Smooth muscle cell of the brain vasculature (primary cell): Measurements from ENCODE around the gene VWA7.

Experiments used
- DNase-seq: peaks from one replicate; pipeline ENCODE4 v3.0.0-alpha.2; 2012; ENCODE audit warnings: low read depth, low spot score

Gene VWA7

DNA sequence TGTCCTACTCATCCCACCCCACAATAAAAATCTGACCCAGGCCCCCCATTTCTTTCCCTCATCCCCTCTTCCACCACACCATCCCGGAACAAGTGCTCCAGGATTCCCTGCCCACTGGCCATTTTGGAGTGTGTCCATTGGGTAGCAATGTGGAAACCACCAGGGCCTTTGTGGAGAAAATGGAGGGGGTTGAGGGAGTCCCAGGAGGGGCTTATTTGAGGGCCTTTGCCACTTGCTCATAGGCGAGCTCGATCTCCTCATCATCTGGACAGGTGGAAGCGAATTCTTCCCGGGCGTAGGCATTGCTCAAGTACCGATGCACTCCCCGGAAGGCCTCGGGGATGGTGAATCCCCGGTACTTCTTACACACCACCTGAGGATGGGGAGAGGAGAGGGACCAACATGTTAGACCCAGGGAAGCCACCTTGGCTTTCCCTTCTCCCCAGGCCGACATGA is 46.5 kb downstream of the VWA7 start:
- no peak for DNase-seq

DNA sequence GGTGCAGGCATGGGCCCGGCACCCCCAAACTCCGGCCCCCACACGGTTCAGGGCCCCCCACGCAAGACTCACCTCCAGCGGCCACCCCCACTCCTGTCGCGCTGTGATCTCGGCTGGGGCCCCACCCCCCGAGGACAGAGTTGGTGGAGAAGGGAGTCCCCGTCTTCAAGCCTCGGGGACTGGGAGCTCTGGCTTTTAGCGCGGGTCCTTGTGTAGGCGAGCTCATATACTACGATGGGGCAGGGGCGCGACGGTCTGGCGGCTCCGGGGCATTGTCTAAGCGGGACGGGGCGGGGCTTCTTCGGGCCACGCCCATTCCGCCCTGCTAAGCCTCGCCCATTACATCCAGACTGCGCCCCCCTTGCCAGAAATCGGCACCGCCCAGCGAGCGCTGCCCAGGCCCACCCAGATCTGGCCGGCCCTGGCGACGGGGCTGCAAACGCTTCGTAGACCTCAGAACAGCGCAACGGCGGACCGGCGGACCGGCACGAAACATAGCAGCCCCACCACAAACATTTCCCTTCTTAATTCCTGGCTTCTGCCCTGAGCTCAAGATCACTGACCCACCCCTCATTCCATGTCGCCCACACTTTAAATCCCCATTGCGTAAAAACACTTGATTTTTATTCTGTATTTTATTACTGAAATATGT is 47.0 kb downstream of the VWA7 start:
- no peak for DNase-seq

- no peak for DNase-seq
Measured at GRCh38 chr6:31729515-31729978, 47.6 kb downstream of the VWA7 start.

GRCh38 chr6:31728767-31729514 is 48.2 kb downstream of the VWA7 start, which contains the start of gene DDAH2:
DDAH2 (minus strand) TSS chr6:31729299; CDS start chr6:31729161, 138 bp downstream.
- no peak for DNase-seq

DNA sequence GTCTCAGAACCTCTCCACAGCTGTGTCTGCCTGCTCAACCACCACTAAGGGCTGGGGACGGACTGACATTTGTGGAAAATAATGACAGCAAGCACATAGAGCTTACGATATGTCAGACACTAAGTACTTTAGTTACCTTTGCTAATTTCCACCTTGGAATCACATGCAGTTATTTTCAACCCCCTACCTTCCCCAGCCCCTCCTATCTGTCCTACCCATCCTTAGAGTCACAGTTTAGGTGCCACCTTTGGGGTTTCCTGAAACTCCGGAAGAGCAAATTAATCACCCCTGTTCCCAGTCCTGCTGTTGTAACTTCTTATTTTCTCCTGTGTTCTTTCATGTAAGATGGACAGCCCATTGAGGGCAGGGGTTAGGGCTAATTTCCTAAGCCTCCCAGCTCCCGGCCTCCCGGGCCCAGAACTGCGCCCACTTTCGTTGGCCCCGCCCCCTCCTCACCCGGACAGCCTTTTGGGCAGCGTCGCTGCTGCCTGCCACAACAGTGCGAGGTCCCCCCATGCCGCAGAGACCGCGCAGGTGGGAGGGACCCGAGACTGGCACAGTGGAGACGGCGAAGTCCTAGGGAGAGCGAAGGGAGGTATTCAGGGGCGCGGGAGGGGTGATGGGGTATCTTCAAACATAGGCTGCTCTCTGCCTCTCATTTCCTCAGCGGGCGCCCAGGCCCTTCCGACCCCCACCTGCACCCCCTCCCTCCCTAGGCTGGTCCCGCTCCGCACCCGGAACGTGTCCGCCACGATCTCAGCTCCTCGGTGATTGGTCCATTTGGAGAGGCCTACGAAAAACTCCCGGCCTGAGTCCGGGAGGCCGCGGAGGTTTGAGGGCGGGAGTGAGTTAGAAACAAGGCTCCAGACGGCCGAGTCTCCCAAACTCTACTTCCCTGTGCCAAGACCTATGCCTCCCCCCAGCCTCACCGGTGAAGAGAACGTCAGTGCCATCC is 49.1 kb downstream of the VWA7 start:
- no peak for DNase-seq

GRCh38 chr6:31727034-31727716 is 50.0 kb downstream of the VWA7 start:
- no peak for DNase-seq

- DNase-seq, result no peak
Measured at GRCh38 chr6:31725502-31726350, 51.4 kb downstream of the VWA7 start.

DNA sequence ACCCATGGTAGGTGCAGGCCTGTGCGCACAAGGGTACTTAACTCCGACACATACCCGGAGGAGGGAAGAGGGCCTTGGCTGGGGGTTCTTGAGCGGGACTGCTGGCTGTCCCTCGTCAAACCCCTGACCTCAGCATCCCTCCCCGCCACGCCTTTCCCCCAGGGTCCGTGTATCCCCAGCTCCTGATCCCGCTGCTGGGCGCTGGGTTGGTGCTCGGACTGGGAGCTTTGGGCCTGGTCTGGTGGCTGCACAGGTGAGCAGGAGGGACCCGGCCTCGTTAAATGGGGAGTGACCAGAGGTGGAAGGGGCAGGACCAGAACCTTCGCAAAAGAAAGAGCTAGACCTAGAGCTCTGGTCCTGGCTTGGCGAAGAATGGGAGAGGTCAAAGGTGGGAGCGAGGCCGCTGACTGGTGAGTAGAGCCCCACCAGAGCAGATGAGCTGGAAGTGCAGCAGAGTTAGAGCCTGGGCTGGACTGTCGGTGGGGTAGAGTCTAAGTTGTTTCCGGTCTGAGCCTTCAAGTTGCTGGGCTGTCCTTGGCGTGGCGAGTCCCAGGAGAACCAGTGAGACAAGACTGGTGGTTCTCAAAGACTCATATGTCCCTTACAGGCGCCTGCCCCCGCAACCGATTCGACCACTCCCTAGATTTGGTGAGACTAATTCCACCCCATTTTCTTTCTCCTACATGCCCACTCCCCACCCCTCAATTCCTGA is 53.0 kb downstream of the VWA7 start:
- DNase-seq, result no peak

DNA sequence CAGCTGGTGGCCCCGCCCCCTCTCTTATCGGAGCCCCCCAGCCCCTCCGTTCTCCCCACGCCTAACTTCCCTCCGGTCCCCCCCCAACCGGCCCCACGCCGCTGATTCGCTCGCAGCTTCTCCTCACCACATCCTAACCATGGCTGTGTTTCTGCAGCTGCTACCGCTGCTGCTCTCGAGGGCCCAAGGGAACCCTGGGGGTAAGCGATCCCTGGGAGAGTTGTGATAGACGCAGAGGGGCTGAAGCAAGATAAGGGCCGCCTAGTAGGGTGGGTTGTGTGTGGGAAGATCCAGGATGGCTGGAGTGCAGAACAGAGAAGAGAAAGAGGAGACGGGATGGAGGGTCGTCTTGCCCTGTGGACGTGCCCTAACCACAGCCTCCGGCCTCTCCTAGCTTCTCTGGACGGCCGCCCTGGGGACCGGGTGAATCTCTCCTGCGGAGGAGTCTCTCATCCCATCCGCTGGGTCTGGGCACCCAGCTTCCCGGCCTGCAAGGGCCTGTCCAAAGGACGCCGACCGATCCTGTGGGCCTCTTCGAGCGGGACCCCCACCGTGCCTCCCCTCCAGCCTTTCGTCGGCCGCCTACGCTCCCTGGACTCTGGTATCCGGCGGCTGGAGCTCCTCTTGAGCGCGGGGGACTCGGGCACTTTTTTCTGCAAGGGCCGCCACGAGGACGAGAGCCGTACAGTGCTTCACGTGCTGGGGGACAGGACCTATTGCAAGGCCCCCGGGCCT is 53.7 kb downstream of the VWA7 start, which contains the start of gene MPIG6B:
Gene MPIG6B (plus strand): TSS at position 129 of the 735 bp plus-strand sequence. CDS start 11 bp downstream, at position 140.
- no peak for DNase-seq

- DNase-seq, result no peak
Measured at GRCh38 chr6:31722173-31722572, 55.0 kb downstream of the VWA7 start.

- DNase-seq, result no peak
Measured at GRCh38 chr6:31721351-31722020, 55.6 kb downstream of the VWA7 start, which contains the start of gene LY6G6C. LY6G6C (minus strand) TSS chr6:31721746; CDS start chr6:31721679, 67 bp downstream.

DNA sequence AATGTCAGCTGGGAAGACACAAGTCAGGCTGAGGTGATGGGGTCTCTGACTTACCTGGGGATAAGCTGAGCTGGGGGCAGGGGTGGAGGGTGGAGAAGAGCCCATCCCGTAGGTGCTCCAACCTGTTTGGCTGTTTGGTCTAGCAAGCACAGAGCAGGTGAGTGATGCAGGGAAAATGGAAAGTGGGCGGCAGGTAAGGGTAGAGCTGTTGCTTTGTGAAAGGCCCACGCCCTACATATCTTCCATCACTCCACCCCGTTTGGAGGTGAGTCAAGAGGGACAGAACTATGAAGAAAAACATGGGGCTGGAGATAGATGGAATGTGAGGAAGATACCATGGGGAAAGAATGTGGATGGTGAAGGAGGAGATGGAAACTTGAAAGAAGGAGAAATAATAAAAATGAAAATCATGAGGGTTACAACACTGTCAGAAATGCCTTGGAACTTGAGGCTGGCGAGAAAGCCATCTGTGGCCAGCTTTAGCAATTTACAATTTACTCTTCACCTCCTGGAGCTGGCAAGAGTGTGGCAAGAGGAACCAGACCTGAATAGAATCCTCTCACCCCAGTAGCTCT is 56.8 kb downstream of the VWA7 start:
- no peak for DNase-seq

DNA sequence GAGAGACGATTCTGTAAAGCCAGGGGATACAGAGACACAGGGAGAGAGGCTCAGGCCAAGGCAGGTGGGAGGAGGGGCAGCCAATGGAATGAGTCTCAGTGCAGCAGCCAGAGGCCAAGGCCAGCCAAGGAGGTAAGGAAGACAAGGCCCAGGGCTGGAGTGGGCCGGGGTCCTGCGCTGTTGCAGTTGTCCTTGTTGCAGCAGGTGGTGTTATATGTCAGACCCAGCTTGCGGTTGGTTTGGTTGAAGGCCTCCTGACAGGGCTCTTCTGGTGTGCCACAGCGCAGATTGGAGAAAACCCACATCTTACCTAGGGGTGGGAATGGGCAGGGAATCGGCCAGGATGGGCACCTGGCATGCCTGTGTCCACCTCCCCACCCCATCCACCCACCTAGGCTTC is 58.1 kb downstream of the VWA7 start:
- DNase-seq, result no peak

DNA sequence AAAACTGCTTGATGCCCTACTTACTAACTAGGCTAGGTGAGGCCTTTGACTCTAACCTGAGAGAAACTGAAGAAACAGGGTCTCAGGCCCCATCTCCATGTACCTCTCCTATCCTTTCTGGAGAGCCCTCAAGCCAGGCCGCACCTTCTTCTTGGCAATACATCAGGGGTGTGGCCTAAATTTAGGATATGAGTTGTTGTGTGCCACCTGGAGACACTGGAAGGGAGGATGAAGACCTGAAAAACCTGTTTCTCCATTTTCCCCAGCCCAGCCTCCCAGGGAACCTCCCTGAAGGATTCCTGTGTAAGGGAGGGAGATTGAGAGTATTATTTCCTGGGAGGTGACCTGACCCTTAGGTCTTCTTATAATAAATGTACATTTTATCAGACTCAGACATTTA is 58.9 kb downstream of the VWA7 start:
- DNase-seq, result no peak

DNA sequence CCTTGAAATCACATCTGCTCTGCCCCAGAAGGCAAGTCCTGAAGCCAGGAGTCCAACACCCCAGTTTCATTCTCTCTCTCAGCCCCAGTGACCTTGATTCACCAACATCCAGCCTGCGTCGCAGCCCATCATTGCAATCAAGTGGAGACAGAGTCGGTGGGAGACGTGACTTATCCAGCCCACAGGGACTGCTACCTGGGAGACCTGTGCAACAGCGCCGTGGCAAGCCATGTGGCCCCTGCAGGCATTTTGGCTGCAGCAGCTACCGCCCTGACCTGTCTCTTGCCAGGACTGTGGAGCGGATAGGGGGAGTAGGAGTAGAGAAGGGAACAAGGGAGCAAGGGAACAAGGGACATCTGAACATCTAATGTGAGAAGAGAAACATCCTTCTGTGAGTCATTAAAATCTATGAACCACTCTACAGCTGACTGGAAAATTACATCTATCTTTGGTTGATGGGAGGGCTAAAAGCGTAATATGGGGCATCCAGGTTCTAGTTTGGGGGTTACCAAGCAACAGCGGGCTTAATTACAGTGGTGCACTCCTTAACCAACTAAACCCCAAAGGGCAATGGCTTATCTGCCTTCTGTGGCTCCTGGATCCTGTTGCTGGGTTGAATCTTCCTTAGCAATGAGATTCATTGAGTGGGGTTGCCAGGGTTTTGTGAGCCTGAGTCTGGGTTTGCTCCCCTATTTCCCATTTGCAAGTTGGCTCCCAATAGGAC is 59.5 kb downstream of the VWA7 start:
- no peak for DNase-seq
